Tibial nerve (tissue), 4 donors: ENCODE measurements around the gene SSC5D. TPM values are rescaled to one million over a fixed set of nuclear protein-coding genes. Genes with fewer than 3 reads are reported as not detected.

Source experiments
- DNase-seq, 2 donors: peaks; one replicate each; pipeline ENCODE4 v3.0.0-alpha.2; 2019; ENCODE audit warnings: low spot score in 2 of 2
- H3K27ac ChIP-seq, 4 donors: fragments of 200-600 bp; sonication (generic) in 3 of 4; one replicate each; pipeline ENCODE4 v1.5.1; 2017 to 2019; ENCODE audit warnings: mild to moderate bottlenecking in 1 of 4
- H3K27me3 ChIP-seq, 2 donors: fragments of 200-600 bp; sonication (generic) in 1 of 2; one replicate each; pipeline versions ENCODE4 v1.5.1 to v1.6.0; 2017 to 2019
- H3K36me3 ChIP-seq, 3 donors: fragments of 200-600 bp; sonication (generic); one replicate each; pipeline ENCODE4 v1.5.1; 2018 to 2019
- H3K4me1 ChIP-seq, 4 donors: fragments of 200-600 bp; sonication (generic) in 3 of 4; one replicate each; pipeline ENCODE4 v1.5.1; 2017 to 2019
- H3K4me3 ChIP-seq, 4 donors: fragments of 200-600 bp; sonication (generic) in 3 of 4; one replicate each; pipeline ENCODE4 v1.5.1; 2017 to 2019; ENCODE audit warnings: mild to moderate bottlenecking in 1 of 4, moderate library complexity in 1 of 4
- H3K9me3 ChIP-seq, 4 donors: fragments of 200-600 bp; sonication (generic) in 3 of 4; one replicate each; pipeline ENCODE4 v1.5.1; 2017 to 2019
- EP300 ChIP-seq, 2 donors: sonication (generic); formaldehyde crosslinking; IDR thresholded peaks; one replicate each; pipeline ENCODE4 v1.6.1; 2017; ENCODE audit warnings: antibody characterized with exemption in 2 of 2, mild to moderate bottlenecking in 1 of 2
- POLR2A ChIP-seq, 2 donors: fragments of 450-650 bp; IDR thresholded peaks; one replicate each; pipeline ENCODE4 v1.6.1; 2017; ENCODE audit warnings: antibody characterized with exemption in 2 of 2, mild to moderate bottlenecking in 2 of 2, moderate library complexity in 2 of 2
- WGBS, 2 donors: methylation state at CpG; one replicate each; pipeline ENCODE4 v1.1.5; 2018; 5-methylcytosine and 5-hydroxymethylcytosine counted together
- total RNA-seq, 4 donors: library from RNA; depleted of rRNA; stranded (reverse); fragments of >200 nt; gene quantifications; one replicate each; pipeline ENCODE4 v1.1.0, GENCODE V29; 2016
- TF ChIP-seq, protein P1 (sequence below), 5 experiments: fragments of 200-600 bp in 3 of 5; fragments of 450-650 bp in 2 of 5; sonication (generic) in 3 of 5; IDR thresholded peaks; one replicate each; pipeline ENCODE4 v1.5.1; 2016 to 2019; ENCODE audit warnings: antibody characterized with exemption in 5 of 5, mild to moderate bottlenecking in 3 of 5, moderate library complexity in 2 of 5

SSC5D gene
- 10 to 100 TPM in 1 of 4 donors, 1 to 10 TPM in 3; 3.9 to 14.5 (median 7.2) TPM for total RNA-seq

DNA sequence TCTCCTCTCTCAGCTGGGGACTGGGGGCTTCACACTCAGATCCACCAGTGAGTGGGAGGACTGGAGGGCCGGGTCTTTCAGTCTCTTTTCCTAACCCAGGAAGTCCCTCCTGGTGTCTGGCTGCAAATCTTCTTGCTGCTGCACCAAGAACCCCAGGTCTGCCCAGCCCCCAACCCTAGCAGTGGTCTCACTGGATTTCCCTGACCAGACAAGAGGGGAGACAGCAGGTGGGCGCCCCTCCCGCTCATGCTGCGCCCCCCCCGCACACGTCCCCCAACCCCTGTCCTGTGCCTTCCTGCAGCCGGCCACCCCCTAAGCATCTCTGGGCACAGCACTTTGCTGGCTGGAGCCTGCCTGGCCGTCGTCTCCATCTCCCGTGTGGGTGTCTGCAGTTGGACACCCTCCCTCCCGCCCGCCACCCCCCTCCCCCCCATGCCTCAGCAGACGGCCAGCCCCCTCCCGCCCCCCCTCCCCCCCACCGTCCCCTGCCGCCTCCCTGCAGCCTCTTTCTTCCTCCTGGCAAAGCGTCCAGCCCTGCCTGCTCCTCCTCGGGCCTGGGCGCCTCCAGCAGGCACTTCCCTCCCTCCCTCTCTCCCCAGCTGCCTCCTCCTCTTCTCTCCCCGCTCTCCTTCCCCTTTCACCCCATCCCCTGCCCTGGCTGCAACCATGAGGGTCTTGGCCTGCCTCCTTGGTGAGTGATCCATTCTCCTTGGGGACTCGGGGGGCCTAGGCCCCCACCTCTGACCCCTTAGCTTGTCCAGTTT is at the start of gene SSC5D:
Gene SSC5D, plus strand, starts transcription at position 513 of the 764 bp plus-strand sequence. Its CDS starts 154 bp downstream, at position 667.
- no peak for TF ChIP-seq POLR2A (IDR thresholded peaks at IDR 0.05)
- H3K27ac ChIP-seq = peak within 1 kb of the TSS; percentile 71 to 97 (median 90)
- peaks cover 0 to 8% (median 0%) of the 10 kb centered on the region in 3 donors for H3K36me3 ChIP-seq
- no peaks in the 10 kb centered on the region for H3K27me3 ChIP-seq
- H3K4me3 ChIP-seq = no peak within 1 kb of the TSS
- 4 to 12% methylated on average over 10 to 20 of the region's 21 CpGs for WGBS, 2 donors
- no peaks in the 10 kb centered on the region for H3K9me3 ChIP-seq
- DNase-seq = no peak
- H3K4me1 ChIP-seq = peaks cover 0 to 92% (median 45%) of the 10 kb centered on the region in 4 donors

- Histone ChIP-seq H3K9me3 (no peaks in the 10 kb centered on the region), H3K27me3 (peaks cover 0 to 78% of the 10 kb centered on the region in 2 donors), H3K36me3 (no peaks in the 10 kb centered on the region), H3K4me1 (peaks cover 0 to 44% (median 15%) of the 10 kb centered on the region in 4 donors), H3K4me3 (no peak overlapping the region), H3K27ac (no peak overlapping the region)
- TF ChIP-seq, protein P1, sequence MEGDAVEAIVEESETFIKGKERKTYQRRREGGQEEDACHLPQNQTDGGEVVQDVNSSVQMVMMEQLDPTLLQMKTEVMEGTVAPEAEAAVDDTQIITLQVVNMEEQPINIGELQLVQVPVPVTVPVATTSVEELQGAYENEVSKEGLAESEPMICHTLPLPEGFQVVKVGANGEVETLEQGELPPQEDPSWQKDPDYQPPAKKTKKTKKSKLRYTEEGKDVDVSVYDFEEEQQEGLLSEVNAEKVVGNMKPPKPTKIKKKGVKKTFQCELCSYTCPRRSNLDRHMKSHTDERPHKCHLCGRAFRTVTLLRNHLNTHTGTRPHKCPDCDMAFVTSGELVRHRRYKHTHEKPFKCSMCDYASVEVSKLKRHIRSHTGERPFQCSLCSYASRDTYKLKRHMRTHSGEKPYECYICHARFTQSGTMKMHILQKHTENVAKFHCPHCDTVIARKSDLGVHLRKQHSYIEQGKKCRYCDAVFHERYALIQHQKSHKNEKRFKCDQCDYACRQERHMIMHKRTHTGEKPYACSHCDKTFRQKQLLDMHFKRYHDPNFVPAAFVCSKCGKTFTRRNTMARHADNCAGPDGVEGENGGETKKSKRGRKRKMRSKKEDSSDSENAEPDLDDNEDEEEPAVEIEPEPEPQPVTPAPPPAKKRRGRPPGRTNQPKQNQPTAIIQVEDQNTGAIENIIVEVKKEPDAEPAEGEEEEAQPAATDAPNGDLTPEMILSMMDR (IDR thresholded peaks at IDR 0.05) = no peak
- TF ChIP-seq POLR2A (IDR thresholded peaks at IDR 0.05) (no peak), EP300 (IDR thresholded peaks at IDR 0.05) (no peak)
- WGBS, 2 donors = 78 to 81% methylated on average over 5 of the region's 5 CpGs
- DNase-seq = no peak
Measured at GRCh38 chr19:55439052-55439451, 49.2 kb upstream of the SSC5D start.

DNA sequence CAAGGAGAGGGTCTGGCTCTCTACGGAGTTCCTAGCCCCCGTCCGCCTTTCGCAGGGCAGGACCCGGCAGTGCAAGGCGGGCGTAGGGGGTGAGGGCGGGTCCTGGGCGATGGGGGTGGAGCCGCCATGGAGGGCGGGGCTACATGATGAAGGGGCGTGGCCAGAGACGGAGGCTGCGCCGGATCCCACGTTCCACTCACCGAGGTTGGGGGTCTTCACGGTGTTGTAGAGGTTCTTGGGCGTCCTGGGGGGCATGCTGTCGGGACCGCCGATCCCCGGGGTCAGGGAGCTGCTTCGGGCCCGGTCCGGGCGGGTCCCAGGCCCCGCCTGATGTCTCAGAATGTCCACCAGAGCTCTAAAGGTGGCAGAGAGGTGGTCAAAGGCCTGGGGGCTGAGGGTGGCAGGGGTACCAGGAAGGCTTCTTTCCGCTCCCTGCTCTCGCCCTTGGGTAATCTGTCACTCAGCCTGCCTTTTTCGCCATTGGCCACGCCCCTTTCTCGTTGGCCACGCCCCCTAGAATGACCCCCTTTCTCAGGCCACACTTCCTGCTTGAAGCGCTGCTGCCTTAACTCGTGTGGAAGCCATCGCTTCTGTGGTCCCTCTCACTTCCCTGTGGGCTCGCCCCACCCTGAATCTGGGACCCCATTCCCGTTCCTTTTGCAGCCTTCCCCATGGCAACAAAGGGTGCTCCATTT is 47.7 kb upstream of the SSC5D start:
- WGBS, 2 donors = 4 to 8% methylated on average over 26 to 33 of the region's 39 CpGs
- H3K27me3 ChIP-seq = peaks cover 0 to 87% of the 10 kb centered on the region in 2 donors

DNA sequence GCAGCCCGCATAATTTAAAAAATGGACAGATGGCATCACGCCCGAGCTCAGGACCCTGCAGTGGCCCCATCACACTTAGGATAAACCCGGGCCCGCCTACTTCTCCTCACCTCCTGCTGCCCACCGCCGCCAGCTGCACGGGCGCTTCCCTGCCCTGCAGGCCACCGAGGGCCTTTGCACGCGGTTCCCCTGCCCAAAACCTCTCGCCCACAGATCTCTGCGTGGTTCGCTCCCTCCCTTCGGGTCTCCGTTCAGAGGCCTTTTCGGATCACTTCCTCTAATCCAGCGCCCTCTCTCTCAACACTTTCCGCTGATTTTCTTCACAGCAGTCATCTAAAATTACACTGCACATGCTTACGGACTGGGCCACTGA is 46.9 kb upstream of the SSC5D start:
- Histone ChIP-seq H3K9me3 (no peaks in the 10 kb centered on the region), H3K4me3 (no peak overlapping the region), H3K27ac (no peak overlapping the region), H3K4me1 (peaks cover 0 to 44% (median 15%) of the 10 kb centered on the region in 4 donors), H3K36me3 (no peaks in the 10 kb centered on the region), H3K27me3 (peaks cover 0 to 92% of the 10 kb centered on the region in 2 donors)
- DNase-seq = no peak
- no peak for TF ChIP-seq EP300 (IDR thresholded peaks at IDR 0.05)
- no peak for TF ChIP-seq POLR2A (IDR thresholded peaks at IDR 0.05)
- TF ChIP-seq, protein P1 (IDR thresholded peaks at IDR 0.05) = no peak
- WGBS, 2 donors = 5 to 7% methylated on average over 21 of the region's 21 CpGs

More for the DNA sequence above, 47.7 kb upstream of the SSC5D start:
- H3K4me1 ChIP-seq = peaks cover 0 to 44% (median 15%) of the 10 kb centered on the region in 4 donors
- H3K27ac ChIP-seq = no peak overlapping the region
- no peak for TF ChIP-seq EP300 (IDR thresholded peaks at IDR 0.05)
- no peak for TF ChIP-seq POLR2A (IDR thresholded peaks at IDR 0.05)
- TF ChIP-seq, protein P1 (IDR thresholded peaks at IDR 0.05) = no peak
- H3K9me3 ChIP-seq = no peaks in the 10 kb centered on the region
- DNase-seq = no peak
- H3K36me3 ChIP-seq = no peaks in the 10 kb centered on the region
- H3K4me3 ChIP-seq = no peak overlapping the region

GRCh38 chr19:55441692-55442321 is 46.4 kb upstream of the SSC5D start:
- H3K36me3 ChIP-seq = no peaks in the 10 kb centered on the region
- peaks cover 0 to 91% of the 10 kb centered on the region in 2 donors for H3K27me3 ChIP-seq
- DNase-seq = no peak
- H3K9me3 ChIP-seq = no peaks in the 10 kb centered on the region
- 2% methylated on average over 27 to 28 of the region's 39 CpGs for WGBS, 2 donors
- TF ChIP-seq POLR2A (IDR thresholded peaks at IDR 0.05) (no peak), EP300 (IDR thresholded peaks at IDR 0.05) (no peak)
- TF ChIP-seq, protein P1 (IDR thresholded peaks at IDR 0.05) = no peak
- peaks cover 0 to 44% (median 15%) of the 10 kb centered on the region in 4 donors for H3K4me1 ChIP-seq
- peak overlapping the region in 1 of 4 donors; percentile 17 for H3K4me3 ChIP-seq
- peak overlapping the region in 1 of 4 donors; percentile 26 for H3K27ac ChIP-seq
